HepG2 (cell line): Measurements from ENCODE around the gene NT5DC2. TPM values are rescaled to one million over a fixed set of nuclear protein-coding genes. Genes with fewer than 3 reads are reported as not detected.
A peak's percentile ranks its signal among the peaks of the same experiment; 100 is the strongest.

ENCODE experiments used
- ATAC-seq: fragments of 200-7000 bp; cut with Tn5 transposase; 3 replicates; pipeline ENCODE4 v1.9.1; 2020; ENCODE audit warnings: mild to moderate bottlenecking, moderate library complexity
- BruUV-seq: library from RNA; stranded (reverse); fragments of 400-500 nt; replicated peaks from 2 replicates; lab custom pipeline; 2021; lab: Mats Ljungman, UMichigan
- CTCF ChIA-PET: fragments of 300-600 bp; formaldehyde crosslinking; extraction: SDS; loops from one replicate; lab custom pipeline; 2021; ENCODE audit warnings: low total read pairs, inconsistent platforms, low intra/inter-chr PET ratio; lab: Yijun Ruan, JAX
- POLR2A ChIA-PET: fragments of 350-600 bp; sonication (Branson Sonifier 250); formaldehyde crosslinking; loops from one replicate; lab custom pipeline; 2020; ENCODE audit warnings: antibody characterized with exemption, inconsistent platforms; lab: Yijun Ruan, JAX
- DNase-seq: peaks from one replicate; pipeline ENCODE4 v3.0.0-alpha.2; 2015; ENCODE audit warnings: low spot score
- FAIRE-seq: peaks from 3 replicates; lab custom pipeline; 2011; peaks lifted over from hg19 to GRCh38; lab: Jason Lieb, UNC
- H2AFZ ChIP-seq: one replicate; pipeline ENCODE4 v1.6.1; 2011; ENCODE audit warnings: low read length, inconsistent platforms
- H3K27ac ChIP-seq: fragments of 300-600 bp; 3 replicates; pipeline ENCODE4 v1.8.0; 2011; ENCODE audit warnings: mixed run types, mild to moderate bottlenecking, mixed read lengths, low read length, inconsistent platforms; ENCODE audit not compliant: insufficient read depth; ENCODE audit errors: extremely low read length
- H3K27me3 ChIP-seq, 2 experiments: fragments of 200-600 bp in 1 of 2; 2 replicates in 1 of 2; 3 replicates in 1 of 2; pipeline versions ENCODE4 v1.6.0 to v1.8.0; 2011; ENCODE audit warnings: low read length in 2 of 2, mild to moderate bottlenecking in 2 of 2, moderate library complexity in 2 of 2, inconsistent platforms in 1 of 2; ENCODE audit not compliant: insufficient read depth in 2 of 2, control insufficient read depth in 1 of 2
- H3K36me3 ChIP-seq, 2 experiments: fragments of 200-600 bp in 1 of 2; replicated peaks in 1 of 2; 2 replicates in 1 of 2; 3 replicates in 1 of 2; pipeline versions ENCODE4 v1.5.1 to v1.8.0; 2011; ENCODE audit warnings: low read length in 2 of 2, inconsistent platforms in 1 of 2; ENCODE audit not compliant: insufficient read depth in 2 of 2, control insufficient read depth in 1 of 2
- H3K4me1 ChIP-seq: 2 replicates; pipeline ENCODE4 v1.5.1; 2012; ENCODE audit warnings: low read length, inconsistent platforms; ENCODE audit not compliant: insufficient read depth
- H3K4me2 ChIP-seq: 2 replicates; pipeline ENCODE4 v1.6.0; 2011; ENCODE audit warnings: low read depth, low read length, inconsistent platforms
- H3K4me3 ChIP-seq, 3 experiments: fragments of 200-600 bp in 1 of 3; sonication (generic), shearing (Covaris generic) in 1 of 3; replicated peaks in 1 of 3; 2 replicates each; pipeline ENCODE4 v1.5.1; 2011 to 2016; ENCODE audit warnings: low read length in 3 of 3, inconsistent platforms in 2 of 3, low read depth in 2 of 3, mild to moderate bottlenecking in 2 of 3, control low read depth in 1 of 3, mixed read lengths in 1 of 3; ENCODE audit not compliant: insufficient read depth in 1 of 3
- H3K79me2 ChIP-seq: one replicate; pipeline ENCODE4 v1.6.1; 2011; ENCODE audit warnings: low read length, inconsistent platforms; ENCODE audit not compliant: insufficient read depth
- H3K9ac ChIP-seq: 2 replicates; pipeline ENCODE4 v1.6.0; 2011; ENCODE audit warnings: mild to moderate bottlenecking, low read depth, low read length, inconsistent platforms; ENCODE audit not compliant: insufficient read depth
- H3K9me3 ChIP-seq: 2 replicates; pipeline ENCODE4 v1.5.1; 2012; ENCODE audit warnings: mild to moderate bottlenecking, low read length
- H4K20me1 ChIP-seq: 2 replicates; pipeline ENCODE4 v1.6.0; 2011; ENCODE audit warnings: inconsistent platforms, mild to moderate bottlenecking, low read length, moderate library complexity; ENCODE audit not compliant: insufficient read depth
- ESRRA ChIP-seq: sonication (generic); formaldehyde crosslinking; IDR thresholded peaks from 2 replicates; pipeline ENCODE4 v1.5.1; 2020; ENCODE audit warnings: mild to moderate bottlenecking, low read depth, missing genetic modification reagents
- HNF1A ChIP-seq, 2 experiments: sonication (generic) in 1 of 2; formaldehyde crosslinking in 1 of 2; IDR thresholded peaks; 2 replicates each; pipeline versions ENCODE4 v1.4.0 to v1.6.1; 2016 to 2020; ENCODE audit warnings: borderline replicate concordance in 1 of 2, low read depth in 1 of 2, mild to moderate bottlenecking in 1 of 2, missing genetic modification reagents in 1 of 2
- IRF2 ChIP-seq: IDR thresholded peaks from 2 replicates; pipeline ENCODE4 v1.6.1; 2018; ENCODE audit warnings: missing genetic modification reagents, missing compliant biosample characterization
- MAFF ChIP-seq: IDR thresholded peaks from 2 replicates; pipeline ENCODE4 v1.6.1; 2011; ENCODE audit warnings: low read depth, low read length, improper control_type of control experiment
- MAFK ChIP-seq, 2 experiments: IDR thresholded peaks in 1 of 2; conservative IDR thresholded peaks in 1 of 2; 2 replicates each; pipeline ENCODE4 v1.6.1; 2011; ENCODE audit warnings: improper control_type of control experiment in 2 of 2, low read length in 2 of 2
- NAIF1 ChIP-seq: sonication (generic); formaldehyde crosslinking; IDR thresholded peaks from 2 replicates; pipeline ENCODE4 v1.5.0; 2020; ENCODE audit warnings: mild to moderate bottlenecking, missing genetic modification reagents, borderline replicate concordance
- PAX8 ChIP-seq: sonication (generic); formaldehyde crosslinking; IDR thresholded peaks from 2 replicates; pipeline ENCODE4 v1.8.0; 2022; ENCODE audit warnings: mild to moderate bottlenecking, missing genetic modification reagents, borderline replicate concordance
- REPIN1 ChIP-seq: sonication (generic); formaldehyde crosslinking; IDR thresholded peaks from 2 replicates; pipeline ENCODE4 v1.8.0; 2022; ENCODE audit warnings: missing genetic modification reagents, low read depth, mild to moderate bottlenecking, borderline replicate concordance
- TFDP2 ChIP-seq: sonication (generic); formaldehyde crosslinking; IDR thresholded peaks from 2 replicates; pipeline ENCODE4 v1.4.0; 2020; ENCODE audit warnings: missing genetic modification reagents
- ZBTB1 ChIP-seq: sonication (generic); formaldehyde crosslinking; IDR thresholded peaks from 2 replicates; pipeline ENCODE4 v1.4.0; 2020; ENCODE audit warnings: missing genetic modification reagents, borderline replicate concordance
- ZBTB4 ChIP-seq: sonication (generic); formaldehyde crosslinking; IDR thresholded peaks from 2 replicates; pipeline ENCODE4 v1.4.0; 2020; ENCODE audit warnings: missing genetic modification reagents, mild to moderate bottlenecking, borderline replicate concordance
- WGBS: methylation state at CpG from one replicate; pipeline ENCODE4 v1.1.6; 2017; ENCODE audit warnings: low lambda C conversion rate; 5-methylcytosine and 5-hydroxymethylcytosine counted together
- in situ Hi-C: cut with HindIII; loops from 2 replicates; pipeline ENCODE4 v1.10.0; 2017; ENCODE audit warnings: low pct_unique_long_range_greater_than_20kb; ENCODE audit not compliant: extremely low pct_ligation_motif_present
- intact Hi-C: fragments of 100-400 bp; cut with micrococcal nuclease; formaldehyde crosslinking; loops from one replicate; pipeline ENCODE4 v1.10.0; 2022; ENCODE audit not compliant: unreplicated experiment
- polyA plus RNA-seq, 8 experiments: library from polyadenylated mRNA; depleted of rRNA in 3 of 8; stranded (reverse) in 7 of 8; unstranded in 1 of 8; fragments of >200 nt; fragmentation: Illumina TruSeq in 4 of 8; extraction: Trizol in 4 of 8; gene quantifications; 2 replicates each; pipeline versions ENCODE4 v1.2.1 to v1.2.3, GENCODE V29; 2011 to 2016; ENCODE audit warnings: low read depth in 4 of 8, missing spikeins in 1 of 8, mixed read lengths in 1 of 8; ENCODE audit not compliant: insufficient read depth in 1 of 8
- total RNA-seq, 5 experiments: library from RNA; depleted of rRNA; stranded (reverse); fragments of >200 nt; fragmentation: Illumina TruSeq; extraction: Trizol; gene quantifications; 2 replicates each; pipeline ENCODE4 v1.2.3, GENCODE V29; 2016; ENCODE audit warnings: low read depth in 1 of 5

NT5DC2 gene
- total and polyA plus RNA-seq, 2 of the 13 experiments (the other 11 are each of a cell fraction or from before 2014, with no cell fraction given), result 131 to 240 TPM

- TF ChIP-seq IRF2 (CRISPR knock-in tag), result no peak
- TF ChIP-seq NAIF1, result no peak; the same call in 1 of the 2 replicates
These were observed at the start of gene NT5DC2 (continued) for GRCh38 chr3:52533623-52534280.

- no peak overlapping the region for H3K9ac ChIP-seq
- no peaks in the 10 kb centered on the region for H3K9me3 ChIP-seq
- no peak overlapping the region for H3K27ac ChIP-seq
- no peak overlapping the region for H2AFZ ChIP-seq
- WGBS, result 96% methylated on average over 6 of the region's 6 CpGs
- H3K27me3 ChIP-seq, result no peaks in the 10 kb centered on the region
- no peaks in the 10 kb centered on the region for H3K4me1 ChIP-seq
- BruUV-seq, result no TSS peak
- H3K36me3 ChIP-seq, result peaks cover 3 to 24% of the 10 kb centered on the region in 2 experiments
- CTCF ChIA-PET, result no interaction called here
- DNase-seq (no peak), ATAC-seq (no peak)
- TF ChIP-seq TFDP2 (CRISPR knock-in tag) (no peak), ZBTB4 (CRISPR knock-in tag) (no peak), MAFK (conservative IDR thresholded peaks at IDR 0.05 in 1 of 2, IDR thresholded peaks at IDR 0.05 in 1 of 2; ENCODE audit: low read length in 2 of 2) (peak; percentile 69 to 83; a peak in 3 of 4 replicates), ZBTB1 (CRISPR knock-in tag) (no peak), MAFF (peak; percentile 74), REPIN1 (CRISPR knock-in tag) (no peak), PAX8 (CRISPR knock-in tag) (no peak), HNF1A (IDR thresholded peaks at IDR 0.05; ENCODE audit: low read depth) (no peak), HNF1A (CRISPR knock-in tag; IDR thresholded peaks at IDR 0.05; ENCODE audit: borderline replicate concordance) (no peak), ESRRA (CRISPR knock-in tag) (no peak)
- TF ChIP-seq, all 625 proteins: peak for 2
- Histone ChIP-seq H4K20me1 (no peaks in the 10 kb centered on the region), H3K4me2 (no peak overlapping the region), H3K4me3 (no peak overlapping the region), H3K79me2 (no peaks in the 10 kb centered on the region)
- intact Hi-C loops, result no loop called here
- POLR2A ChIA-PET, result no interaction called here
- FAIRE-seq, result no peak
- in situ Hi-C loops, result no loop called here
These were observed 40.7 kb upstream of the NT5DC2 start for GRCh38 chr3:52574056-52574965.
